Measurements from ENCODE around the gene DNAJC22.

DNA sequence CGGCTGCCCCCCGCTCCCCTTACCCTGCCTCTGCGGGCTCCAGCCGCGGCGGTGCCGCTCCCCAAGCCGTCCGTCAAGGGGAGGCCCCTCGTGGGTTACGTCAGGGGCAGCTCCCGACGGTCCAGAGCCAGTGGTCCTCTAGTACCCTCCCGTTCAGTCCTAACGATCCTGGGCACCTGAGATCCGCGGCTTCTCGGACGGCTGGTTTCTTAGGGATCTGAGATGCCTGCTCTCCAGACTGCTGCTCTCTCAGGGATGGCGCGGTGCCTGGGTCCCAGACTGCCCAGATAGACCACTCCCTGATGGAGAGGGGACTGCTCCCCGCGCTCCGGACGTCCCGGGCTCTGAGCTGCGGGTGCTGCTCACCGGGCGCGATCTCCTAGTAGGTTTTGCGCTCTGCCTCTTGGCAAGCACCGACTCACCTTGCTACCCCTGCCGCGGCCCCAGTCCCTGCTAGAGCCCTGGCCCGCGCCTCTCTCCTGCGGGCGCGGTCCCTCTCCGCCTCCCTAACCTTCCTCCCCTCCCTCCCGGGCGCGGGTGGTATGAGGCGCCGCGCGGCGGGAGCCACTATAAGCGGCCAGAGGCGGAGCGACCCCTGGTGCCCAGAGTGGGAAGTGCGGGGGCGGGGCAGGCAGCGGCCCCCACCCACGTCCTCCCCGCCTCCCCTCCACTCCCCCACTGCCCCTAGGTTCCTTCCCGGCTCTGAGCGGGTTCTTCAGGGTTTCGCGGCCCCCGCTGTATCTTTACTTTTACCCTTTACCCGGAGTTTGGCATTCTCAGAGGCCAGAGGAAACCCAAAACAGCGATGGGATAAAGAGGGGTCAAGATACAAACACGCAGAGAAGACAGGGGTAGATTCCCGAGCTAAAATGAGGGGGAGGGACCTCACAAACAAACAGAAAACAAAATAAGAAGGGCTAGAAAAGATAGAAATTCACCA, 9.8 kb upstream of the DNAJC22 start, which contains the start of gene C1QL4:
- TF ChIP-seq POLR2AphosphoS5 (IDR thresholded peaks at IDR 0.05; ENCODE audit: low read depth, low read length): no peak
- no peak for TF ChIP-seq POLR2A (IDR thresholded peaks at IDR 0.05; ENCODE audit: low read depth, low read length)
